CD1c-positive myeloid dendritic cell (primary cell): Measurements from ENCODE around the gene GARIN5A.
A peak's percentile ranks its signal among the peaks of the same experiment; 100 is the strongest.

Source experiments
- DNase-seq: peaks from one replicate; pipeline ENCODE4 v3.0.0-alpha.2; 2016; ENCODE audit errors: extremely low spot score

GARIN5A gene

GRCh38 chr19:50476224-50476906 is at the start of gene GARIN5A, which contains the start of gene EMC10:
TSS of gene GARIN5A (minus strand) at chr19:50476848. CDS start at chr19:50476388, 460 bp downstream.
TSS of gene EMC10 (plus strand) at chr19:50476507. CDS start at chr19:50476545, 38 bp downstream.
- DNase-seq: peak; percentile 93

DNA sequence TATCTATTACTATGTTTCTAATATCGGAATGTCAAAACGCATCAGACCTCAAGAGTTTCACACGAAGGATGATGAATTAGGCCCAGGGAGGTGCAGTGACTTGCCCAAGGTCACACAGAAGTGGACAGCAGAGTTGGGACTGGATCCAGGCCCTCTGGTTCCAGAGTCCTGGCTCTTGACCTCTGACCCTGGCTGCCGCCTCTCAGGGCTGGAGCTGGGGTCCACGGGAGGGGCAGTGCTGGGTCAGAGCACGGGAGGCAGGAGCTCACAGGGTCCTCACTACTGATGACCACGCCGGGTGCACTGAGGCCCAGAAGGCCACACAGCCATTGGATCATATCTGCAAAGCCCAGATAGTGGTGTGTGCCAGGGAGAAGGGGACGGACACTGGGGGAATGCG is 46.2 kb upstream of the GARIN5A start:
- no peak for DNase-seq

DNA sequence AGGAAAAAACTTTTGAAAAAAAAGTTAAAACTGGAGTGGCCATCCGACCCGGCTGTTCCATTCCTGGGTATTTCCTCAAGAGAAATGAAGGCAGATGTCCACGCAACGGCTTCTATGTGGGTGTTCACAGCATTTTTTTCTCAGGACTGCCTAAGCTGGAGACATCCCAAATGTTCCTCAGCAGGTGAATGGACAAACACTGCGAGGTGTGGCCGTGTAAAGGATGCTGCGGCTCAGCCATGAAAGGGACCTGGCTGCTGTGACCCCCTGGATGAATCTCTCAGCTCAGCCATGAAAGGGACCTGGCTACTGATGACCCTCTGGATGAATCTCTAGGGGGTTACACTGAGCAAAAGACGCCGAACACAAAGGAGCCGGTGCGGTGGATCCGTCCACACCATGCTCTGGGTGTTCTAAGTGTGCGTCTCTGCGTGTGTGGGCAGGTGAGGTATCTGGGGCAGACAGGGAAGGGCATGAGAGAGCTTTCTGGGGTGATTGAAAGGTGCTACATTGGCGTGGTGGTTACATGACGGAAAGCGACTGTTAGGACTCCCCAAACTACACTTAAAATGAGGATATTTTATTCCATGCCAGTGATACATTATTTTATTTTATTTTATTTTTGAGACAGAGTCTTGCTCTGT is 44.3 kb upstream of the GARIN5A start:
- no peak for DNase-seq

- DNase-seq: no peak
These were observed 42.4 kb upstream of the GARIN5A start for GRCh38 chr19:50519006-50519575.

GRCh38 chr19:50518091-50519005 is 41.7 kb upstream of the GARIN5A start:
- DNase-seq: no peak

GRCh38 chr19:50517704-50518075 is 41.0 kb upstream of the GARIN5A start:
- DNase-seq: no peak

- DNase-seq: no peak
These were observed 40.5 kb upstream of the GARIN5A start for GRCh38 chr19:50516964-50517703.

DNA sequence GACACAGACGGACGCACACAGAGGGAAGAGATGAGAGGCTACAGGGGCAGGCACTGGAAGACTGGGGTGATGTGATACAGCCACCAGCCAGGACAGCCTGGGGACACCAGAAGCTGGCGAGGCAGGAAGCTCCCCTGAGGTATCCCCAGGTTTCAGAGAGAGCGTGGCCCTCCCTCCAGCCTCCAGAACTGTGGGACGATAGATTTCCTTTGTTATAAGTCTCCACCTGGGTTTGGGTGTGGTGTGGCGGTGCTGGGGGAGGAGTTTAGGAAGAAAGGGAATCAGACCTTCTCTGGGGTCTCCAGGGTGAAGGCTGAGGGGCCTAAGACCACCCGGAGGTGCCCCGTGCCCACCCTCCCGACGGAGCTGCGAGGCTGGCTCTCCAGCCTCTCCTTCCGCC is 39.8 kb upstream of the GARIN5A start:
- no peak for DNase-seq

- no peak for DNase-seq
These were observed 38.5 kb upstream of the GARIN5A start for GRCh38 chr19:50515168-50515561.

- DNase-seq: no peak
These were observed 37.9 kb upstream of the GARIN5A start for GRCh38 chr19:50514346-50515167.

DNA sequence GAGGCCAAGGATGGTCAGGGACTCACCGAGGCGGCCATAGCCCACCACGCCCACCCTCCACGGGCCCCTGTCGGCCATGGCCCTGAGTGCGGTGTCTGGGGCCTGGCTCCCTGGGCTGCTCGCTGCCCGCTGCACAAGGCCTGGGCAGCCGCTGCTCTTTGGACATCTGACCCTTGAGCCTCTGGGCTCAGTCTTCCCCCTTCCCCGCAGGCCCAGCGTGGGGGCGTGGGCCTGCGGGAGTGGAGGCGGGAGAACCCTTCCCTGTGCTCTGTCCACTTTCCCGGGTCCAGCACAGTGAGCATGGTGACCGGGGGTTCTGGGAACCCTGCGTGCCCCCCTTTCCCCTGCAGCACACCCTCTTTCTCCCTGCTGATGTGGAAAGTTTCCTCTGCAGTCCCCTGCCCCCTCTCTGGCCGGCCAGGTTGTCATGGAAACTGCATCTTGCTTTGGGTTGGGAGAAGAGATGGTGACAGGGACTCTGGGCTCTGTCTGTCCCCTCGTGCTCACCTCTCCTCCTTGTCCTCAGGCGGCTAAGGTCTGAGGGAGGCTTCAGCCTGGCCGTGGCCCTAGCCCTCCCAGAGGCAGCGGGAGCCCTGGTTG is 37.2 kb upstream of the GARIN5A start, which contains the start of gene ASPDH:
Gene ASPDH (minus strand): TSS at position 168 of the 600 bp plus-strand sequence. CDS start 90 bp downstream, at position 78.
- no peak for DNase-seq

DNA sequence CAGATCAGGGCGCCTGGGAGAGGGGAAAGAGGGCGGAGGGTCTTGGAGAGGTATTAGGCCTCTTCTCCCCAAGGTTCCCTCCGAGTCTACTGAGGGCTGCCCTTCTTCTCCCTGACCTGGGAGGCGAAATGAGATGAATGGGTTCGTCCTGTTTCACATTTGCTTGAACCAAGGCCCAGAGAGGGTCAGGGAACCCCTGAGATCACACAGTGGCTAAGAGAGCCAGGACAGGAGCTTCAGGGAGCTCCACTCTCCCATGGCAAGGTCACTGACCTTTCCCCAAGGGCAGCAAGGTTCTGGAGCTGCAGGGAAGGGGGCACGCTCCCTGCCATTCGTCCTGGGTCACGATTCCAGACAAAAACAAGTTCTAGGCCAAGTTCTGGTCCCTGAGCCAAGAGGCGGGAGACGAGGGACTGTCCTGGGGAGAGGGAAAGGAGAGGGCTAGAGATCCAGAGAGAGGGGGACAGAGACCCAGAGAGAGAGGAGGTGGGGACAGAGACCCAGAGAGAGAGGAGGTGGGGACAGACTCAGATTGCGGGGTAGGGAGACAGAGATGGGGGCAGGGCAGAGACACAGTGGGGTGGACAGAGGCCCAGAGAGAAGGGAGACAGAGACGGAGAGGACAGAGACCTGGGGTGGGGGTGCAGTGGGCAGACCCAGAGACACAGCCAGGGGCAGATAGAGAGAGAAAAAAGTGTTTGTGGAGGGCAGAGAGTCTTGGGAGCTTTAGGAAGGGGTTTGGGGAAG is 36.5 kb upstream of the GARIN5A start:
- DNase-seq: no peak

- no peak for DNase-seq
These were observed 35.7 kb upstream of the GARIN5A start for GRCh38 chr19:50512112-50512998.

DNA sequence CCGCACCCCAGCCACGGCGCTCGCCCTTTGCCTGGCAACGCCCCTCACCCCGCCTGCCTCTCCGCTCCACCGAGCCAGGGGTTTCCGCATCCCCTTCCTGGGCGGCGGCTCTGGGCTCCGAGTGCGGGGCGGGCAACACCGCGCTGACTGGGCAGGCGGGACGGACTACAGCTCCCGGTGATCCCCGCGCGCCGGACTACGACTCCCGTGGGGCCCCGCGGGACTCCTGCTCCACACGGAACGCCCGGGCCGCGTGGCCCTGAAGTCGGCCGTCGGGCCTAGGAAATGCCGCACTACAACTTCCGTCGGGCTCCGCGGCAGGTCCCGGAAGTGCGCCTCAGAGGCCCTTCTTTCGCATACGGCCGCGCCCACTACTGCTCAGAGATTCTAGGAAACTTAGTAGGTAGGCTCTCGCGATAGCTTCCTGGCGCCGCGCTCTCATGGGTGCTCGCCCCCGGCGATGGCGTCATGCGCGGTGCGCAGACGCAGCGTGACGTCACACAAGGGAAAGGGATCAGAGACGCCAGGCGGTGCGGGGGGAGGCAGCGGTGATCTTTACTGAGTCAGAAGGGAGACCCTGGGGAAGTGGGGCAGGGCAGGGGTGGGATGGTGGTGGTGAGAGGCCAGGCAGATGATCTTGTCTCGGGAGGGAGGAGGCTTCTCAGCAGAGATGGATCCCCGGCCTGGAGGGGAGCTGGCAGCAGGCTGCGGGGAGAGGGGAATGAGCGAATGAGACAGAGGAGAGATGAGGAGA is 34.6 kb upstream of the GARIN5A start, which contains the start of gene JOSD2:
Gene JOSD2 (minus strand): TSS at position 123 of the 754 bp plus-strand sequence. CDS start 760 bp downstream, outside the sequence.
- DNase-seq: peak; percentile 99

DNA sequence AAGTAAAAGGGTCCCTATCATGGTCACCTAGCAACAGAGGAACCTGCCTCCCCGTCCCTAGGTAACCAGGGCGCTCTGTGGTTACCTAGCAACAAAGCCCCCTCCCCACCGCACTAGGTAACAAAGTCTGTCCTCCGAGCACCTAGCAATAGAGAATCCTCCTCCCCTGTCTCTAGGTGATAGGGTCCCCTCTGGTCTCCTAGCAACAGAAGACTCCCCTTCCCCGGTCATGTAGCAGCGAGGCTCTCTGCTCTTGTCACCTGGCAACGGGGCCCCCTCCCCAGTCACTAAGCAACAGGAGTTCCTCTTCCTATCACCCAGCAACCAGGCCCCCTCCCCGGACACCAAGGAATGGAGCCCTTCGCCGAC is 34.0 kb upstream of the GARIN5A start:
- no peak for DNase-seq

- DNase-seq: no peak
These were observed 33.5 kb upstream of the GARIN5A start for GRCh38 chr19:50510121-50510670.

GRCh38 chr19:50509366-50509765 is 32.7 kb upstream of the GARIN5A start:
- DNase-seq: no peak
